GM13976 (cell line): ENCODE measurements around the gene ALG2.
"Not testable (repeated sequence)": the region's sequence is repeated elsewhere in the genome, so short reads cannot be mapped to it uniquely, and the experiment has no call there.

Experiments
- DNase-seq: peaks from one replicate; pipeline ENCODE4 v3.0.0; 2012; ENCODE audit warnings: low spot score
- in situ Hi-C: fragments of 300-500 bp; cut with MboI; formaldehyde crosslinking; loops from one replicate; pipeline ENCODE4 v1.12.0; 2022; ENCODE audit warnings: low sequenced_read_pairs, mixed read lengths, inconsistent platforms; ENCODE audit not compliant: unreplicated experiment
- TF ChIP-seq, protein P1 (sequence below): IDR thresholded peaks from 2 replicates; pipeline ENCODE4 v1.5.1; 2012; ENCODE audit warnings: borderline replicate concordance, mild to moderate bottlenecking; ENCODE audit not compliant: insufficient read depth; ENCODE audit errors: extremely low read depth, missing control alignments, control extremely low read depth

Gene ALG2

DNA sequence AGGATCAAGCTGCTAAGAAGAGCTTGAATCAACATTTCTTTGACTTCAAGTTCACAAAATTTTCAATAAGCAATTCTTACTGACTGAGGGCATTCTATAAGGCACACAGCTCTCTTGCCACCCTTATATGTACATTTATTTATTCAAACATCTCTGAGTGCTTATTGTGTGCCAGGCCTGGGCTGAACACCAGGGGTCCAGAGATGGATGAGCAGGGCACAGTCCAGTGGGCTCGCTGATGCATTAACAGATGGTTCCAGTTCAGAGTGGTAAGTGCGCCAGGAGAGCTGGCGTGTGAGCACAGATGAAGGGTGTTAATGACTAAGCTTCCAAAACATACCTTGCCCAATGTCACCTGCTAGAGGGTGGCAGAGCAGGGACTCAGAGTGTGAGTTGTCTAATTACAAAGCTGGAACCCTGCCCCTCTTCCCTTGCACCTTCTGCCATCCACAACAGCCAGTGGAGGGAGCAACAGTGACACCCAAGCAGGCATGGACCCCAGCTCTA, 24.6 kb downstream of the ALG2 start:
- in situ Hi-C loops = loop anchor here (25.0 kb wide), 3 partner anchors 615 to 1115 kb away; partner anchors contain the start of gene NR4A3
- DNase-seq = no peak
- TF ChIP-seq, protein P1, sequence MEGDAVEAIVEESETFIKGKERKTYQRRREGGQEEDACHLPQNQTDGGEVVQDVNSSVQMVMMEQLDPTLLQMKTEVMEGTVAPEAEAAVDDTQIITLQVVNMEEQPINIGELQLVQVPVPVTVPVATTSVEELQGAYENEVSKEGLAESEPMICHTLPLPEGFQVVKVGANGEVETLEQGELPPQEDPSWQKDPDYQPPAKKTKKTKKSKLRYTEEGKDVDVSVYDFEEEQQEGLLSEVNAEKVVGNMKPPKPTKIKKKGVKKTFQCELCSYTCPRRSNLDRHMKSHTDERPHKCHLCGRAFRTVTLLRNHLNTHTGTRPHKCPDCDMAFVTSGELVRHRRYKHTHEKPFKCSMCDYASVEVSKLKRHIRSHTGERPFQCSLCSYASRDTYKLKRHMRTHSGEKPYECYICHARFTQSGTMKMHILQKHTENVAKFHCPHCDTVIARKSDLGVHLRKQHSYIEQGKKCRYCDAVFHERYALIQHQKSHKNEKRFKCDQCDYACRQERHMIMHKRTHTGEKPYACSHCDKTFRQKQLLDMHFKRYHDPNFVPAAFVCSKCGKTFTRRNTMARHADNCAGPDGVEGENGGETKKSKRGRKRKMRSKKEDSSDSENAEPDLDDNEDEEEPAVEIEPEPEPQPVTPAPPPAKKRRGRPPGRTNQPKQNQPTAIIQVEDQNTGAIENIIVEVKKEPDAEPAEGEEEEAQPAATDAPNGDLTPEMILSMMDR = no peak

DNA sequence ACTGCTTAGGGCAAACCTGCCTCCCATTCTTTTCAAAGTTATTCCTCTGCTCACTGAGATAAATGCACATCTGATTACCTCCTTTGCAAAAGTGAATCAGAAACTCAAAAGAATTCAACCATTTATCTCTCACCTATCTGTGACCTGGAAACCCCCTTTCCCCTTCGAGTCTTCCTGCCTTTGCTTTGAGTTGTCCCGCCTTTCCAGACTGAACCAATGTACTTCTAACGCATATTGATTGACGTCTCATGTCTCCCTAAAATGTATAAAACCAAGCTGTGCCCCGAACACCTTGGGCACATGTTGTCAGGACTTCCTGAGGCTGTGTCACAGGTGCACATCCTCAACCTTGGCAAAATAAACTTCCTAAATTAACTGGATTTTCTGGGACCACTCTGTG, 25.3 kb downstream of the ALG2 start:
- DNase-seq = not testable (repeated sequence)
- in situ Hi-C loops = loop anchor here (25.0 kb wide), 3 partner anchors 616 to 1116 kb away; partner anchors contain the start of gene NR4A3

DNA sequence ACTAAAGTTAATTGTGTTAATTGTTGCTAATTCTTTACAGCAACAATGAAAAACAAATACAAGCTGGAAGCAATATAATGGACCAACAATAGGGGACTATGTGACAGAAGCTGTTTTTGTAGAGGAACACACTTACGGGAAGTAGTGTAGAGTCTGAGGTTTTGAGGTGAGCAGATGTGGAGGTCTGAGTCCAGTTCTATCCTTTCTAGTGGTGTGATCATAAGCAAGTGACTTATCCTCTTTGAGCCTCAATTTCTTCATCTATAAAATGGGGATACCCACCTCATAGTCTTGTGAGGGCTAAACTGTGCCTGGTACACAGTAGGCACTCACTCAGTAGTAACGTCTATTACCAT, 28.3 kb downstream of the ALG2 start:
- in situ Hi-C loops = loop anchor here (25.0 kb wide), 3 partner anchors 619 to 1119 kb away; partner anchors contain the start of gene NR4A3
- no peak for DNase-seq
- TF ChIP-seq, protein P1 = no peak

DNA sequence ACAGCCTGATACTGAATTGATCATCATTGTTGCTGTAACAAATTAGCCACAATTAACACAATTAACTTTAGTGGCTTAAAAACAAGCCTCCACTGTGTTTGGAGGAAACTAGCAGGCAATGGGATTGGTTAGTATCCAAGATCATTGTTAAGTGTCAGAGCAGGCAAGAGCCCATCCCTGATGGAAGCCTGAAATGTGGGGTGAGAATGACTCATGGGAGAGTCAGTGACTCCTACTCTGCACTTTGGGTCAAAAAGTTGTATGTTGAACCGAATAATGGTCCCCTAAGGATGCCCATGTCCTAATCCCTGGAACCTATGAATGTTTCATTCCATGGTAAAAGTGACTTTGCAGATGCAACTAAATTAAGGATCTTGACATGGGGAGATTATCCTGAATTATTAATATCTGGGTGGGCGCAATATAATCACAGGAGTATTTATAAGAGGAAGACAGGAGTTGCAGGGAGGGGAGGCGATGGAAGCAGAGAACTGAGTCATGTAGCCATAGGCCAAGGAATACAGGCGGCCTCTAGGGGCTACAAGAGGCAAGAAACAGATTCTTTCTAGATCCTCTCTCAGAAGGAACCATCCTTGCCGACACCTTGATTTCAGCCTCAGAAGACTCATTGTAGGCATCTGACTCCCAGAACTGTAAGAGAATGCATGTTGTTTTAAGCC, 28.8 kb downstream of the ALG2 start:
- TF ChIP-seq, protein P1 = no peak

DNA sequence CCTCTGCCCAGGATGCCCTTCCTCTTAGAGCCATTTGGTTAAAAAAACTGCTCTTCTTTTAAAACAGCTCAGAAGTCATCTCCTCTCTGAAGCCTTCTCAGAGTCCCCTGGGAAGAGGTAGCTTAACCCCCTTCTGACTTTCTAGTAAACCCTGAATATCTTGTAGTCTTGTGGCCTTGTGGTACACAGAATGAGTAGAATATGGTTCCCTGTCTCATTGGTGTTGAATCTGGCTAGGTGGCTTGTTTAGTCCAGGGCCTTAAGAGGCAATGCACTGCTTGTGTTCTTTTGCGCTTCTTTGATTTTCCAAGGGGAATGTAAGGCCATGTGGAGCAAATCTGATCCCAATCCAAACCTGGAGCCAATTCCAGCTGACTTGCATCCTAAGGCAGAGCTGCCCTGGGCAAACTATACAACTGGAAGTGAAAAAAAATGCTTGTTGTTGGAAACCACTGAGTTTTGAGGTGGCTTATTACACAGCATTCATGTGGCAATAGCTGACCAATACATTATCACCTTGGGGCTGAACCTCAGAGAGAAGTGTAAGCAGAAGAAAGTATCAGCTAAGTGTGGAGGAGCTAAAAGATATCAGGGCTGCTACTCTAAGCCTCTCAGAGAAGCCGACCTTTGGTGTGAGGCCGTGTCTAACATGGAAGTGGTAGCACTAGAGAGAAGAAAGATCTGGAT, 31.0 kb downstream of the ALG2 start:
- in situ Hi-C loops = loop anchor here (25.0 kb wide), 3 partner anchors 622 to 1122 kb away; partner anchors contain the start of gene NR4A3
- TF ChIP-seq, protein P1 = no peak
- DNase-seq = no peak

More for the DNA sequence above, 28.8 kb downstream of the ALG2 start:
- DNase-seq = no peak
- in situ Hi-C loops = loop anchor here (25.0 kb wide), 3 partner anchors 619 to 1119 kb away; partner anchors contain the start of gene NR4A3

DNA sequence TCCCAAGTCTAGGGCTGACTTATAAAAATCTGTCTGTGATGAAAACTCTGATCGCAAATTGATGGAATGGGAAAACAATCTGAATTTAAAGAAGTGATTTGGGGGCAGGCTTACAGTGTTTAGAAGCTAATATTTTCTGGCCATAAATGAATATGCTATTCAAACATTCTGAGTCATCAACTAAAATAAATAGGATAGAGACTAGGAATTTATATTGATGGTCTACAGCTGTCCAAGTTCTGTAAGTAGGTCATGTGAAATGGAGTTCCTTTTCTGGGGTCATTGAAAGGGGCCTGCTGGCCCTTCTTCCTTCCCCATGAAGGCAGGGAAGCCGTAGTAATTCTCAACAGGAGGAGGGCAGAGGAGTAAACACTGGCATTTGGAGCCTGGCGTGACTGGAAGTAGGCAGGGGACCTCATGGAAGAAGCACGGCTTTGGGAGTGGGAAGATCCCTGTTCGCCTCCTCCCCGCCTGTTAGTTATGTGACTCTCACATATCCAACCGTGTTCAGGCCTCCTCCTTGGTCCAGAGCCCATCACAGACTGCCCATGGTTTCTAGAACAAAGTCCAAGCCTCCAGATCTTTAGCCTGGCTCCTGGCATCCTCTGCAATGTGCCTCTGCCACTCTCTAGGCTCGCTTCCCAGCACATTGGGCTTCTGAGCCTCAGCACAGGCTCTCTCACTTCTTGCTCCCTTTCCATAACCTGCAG, 31.7 kb downstream of the ALG2 start:
- TF ChIP-seq, protein P1 = no peak
- DNase-seq = no peak
- in situ Hi-C loops = loop anchor here (10.0 to 25.0 kb wide), 4 partner anchors 622 to 1122 kb away; partner anchors contain the start of gene NR4A3

DNA sequence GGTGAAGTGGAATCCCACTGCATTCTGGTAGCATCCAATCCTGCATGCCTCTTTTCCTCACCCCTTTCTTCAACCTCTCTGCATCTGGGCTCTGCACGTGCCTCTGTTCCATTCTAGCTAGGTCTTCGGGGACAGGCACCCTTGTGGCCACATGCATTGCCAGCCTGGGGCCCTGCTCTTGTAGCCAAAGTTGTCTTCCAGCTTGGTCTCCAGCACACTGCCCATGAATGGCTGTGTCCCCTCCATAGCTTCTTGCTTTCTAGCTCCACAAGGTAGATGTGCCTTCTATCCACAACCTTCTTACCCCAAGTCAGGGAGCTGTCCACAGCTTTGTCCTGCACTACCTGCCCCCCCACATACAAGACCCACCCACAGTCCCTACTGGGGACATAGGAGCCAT, 32.6 kb downstream of the ALG2 start:
- in situ Hi-C loops = loop anchor here (10.0 to 25.0 kb wide), 4 partner anchors 623 to 1123 kb away; partner anchors contain the start of gene NR4A3
- TF ChIP-seq, protein P1 = no peak
- DNase-seq = no peak
